Stimulated activated naive CD8-positive, alpha-beta T cell treated with anti-CD3 and anti-CD28 coated beads, Interleukin-15, amount 100 ng/mL, for 72 hours (primary cell): ENCODE measurements around the gene SLC15A5.

ENCODE experiments used
- ATAC-seq: fragments of 150-1000 bp; cut with Tn5 transposase; 2 replicates; pipeline ENCODE4 v1.10.0; 2021; ENCODE audit warnings: mild to moderate bottlenecking, moderate library complexity
- DNase-seq, 2 donors: peaks; one replicate each; pipeline ENCODE4 v3.0.0; 2021 to 2022
- H3K27ac Mint-ChIP-seq, 2 donors: one replicate each; pipeline ENCODE4 v1.8.0; 2022; ENCODE audit warnings: mild to moderate bottlenecking in 2 of 2, mixed read lengths in 2 of 2, moderate library complexity in 2 of 2
- H3K27me3 Mint-ChIP-seq: one replicate; pipeline ENCODE4 v1.8.0; 2022; ENCODE audit warnings: mixed read lengths
- H3K4me1 Mint-ChIP-seq: one replicate; pipeline ENCODE4 v1.8.0; 2022; ENCODE audit warnings: mild to moderate bottlenecking, mixed read lengths
- H3K4me3 Mint-ChIP-seq, 2 donors: one replicate each; pipeline ENCODE4 v1.8.0; 2022; ENCODE audit warnings: mild to moderate bottlenecking in 2 of 2, mixed read lengths in 2 of 2, moderate library complexity in 1 of 2
- H3K9me3 Mint-ChIP-seq, 2 donors: one replicate each; pipeline ENCODE4 v1.8.0; 2022; ENCODE audit warnings: mixed read lengths in 2 of 2

The SLC15A5 gene, protein sequence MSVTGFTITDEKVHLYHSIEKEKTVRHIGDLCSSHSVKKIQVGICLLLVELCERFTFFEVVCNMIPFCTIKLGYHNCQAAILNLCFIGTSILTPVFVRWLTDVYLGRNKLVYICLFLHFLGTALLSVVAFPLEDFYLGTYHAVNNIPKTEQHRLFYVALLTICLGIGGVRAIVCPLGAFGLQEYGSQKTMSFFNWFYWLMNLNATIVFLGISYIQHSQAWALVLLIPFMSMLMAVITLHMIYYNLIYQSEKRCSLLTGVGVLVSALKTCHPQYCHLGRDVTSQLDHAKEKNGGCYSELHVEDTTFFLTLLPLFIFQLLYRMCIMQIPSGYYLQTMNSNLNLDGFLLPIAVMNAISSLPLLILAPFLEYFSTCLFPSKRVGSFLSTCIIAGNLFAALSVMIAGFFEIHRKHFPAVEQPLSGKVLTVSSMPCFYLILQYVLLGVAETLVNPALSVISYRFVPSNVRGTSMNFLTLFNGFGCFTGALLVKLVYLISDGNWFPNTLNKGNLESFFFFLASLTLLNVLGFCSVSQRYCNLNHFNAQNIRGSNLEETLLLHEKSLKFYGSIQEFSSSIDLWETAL

DNA sequence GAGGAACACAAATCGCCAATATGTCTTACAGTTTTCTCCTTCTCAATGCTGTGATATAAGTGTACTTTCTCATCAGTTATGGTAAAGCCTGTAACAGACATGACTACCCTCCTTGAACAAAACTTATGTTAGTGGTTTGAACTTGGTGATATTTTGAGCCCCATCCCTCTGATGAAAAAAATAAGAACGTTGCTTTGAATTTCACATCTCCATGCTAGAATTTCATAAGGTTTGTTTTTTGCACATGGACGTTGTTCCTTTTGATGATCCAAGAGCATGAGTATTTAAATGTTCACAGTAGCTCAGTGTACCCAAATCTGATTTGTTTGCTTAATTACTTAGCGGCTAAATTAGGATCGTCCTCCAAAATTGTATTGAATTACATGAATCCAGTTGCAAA lies at the start of gene SLC15A5:
Gene SLC15A5 (minus strand): TSS at position 101 of the 400 bp plus-strand sequence. CDS start 0 bp downstream, at position 101.
- Mint-ChIP-seq H3K9me3 (peaks cover 3 to 12% of the 10 kb centered on the region in 2 donors), H3K4me1 (no peaks in the 10 kb centered on the region), H3K27me3 (no peaks in the 10 kb centered on the region), H3K4me3 (no peak within 1 kb of the TSS), H3K27ac (no peak within 1 kb of the TSS)
- DNase-seq (no peak), ATAC-seq (no peak)

DNA sequence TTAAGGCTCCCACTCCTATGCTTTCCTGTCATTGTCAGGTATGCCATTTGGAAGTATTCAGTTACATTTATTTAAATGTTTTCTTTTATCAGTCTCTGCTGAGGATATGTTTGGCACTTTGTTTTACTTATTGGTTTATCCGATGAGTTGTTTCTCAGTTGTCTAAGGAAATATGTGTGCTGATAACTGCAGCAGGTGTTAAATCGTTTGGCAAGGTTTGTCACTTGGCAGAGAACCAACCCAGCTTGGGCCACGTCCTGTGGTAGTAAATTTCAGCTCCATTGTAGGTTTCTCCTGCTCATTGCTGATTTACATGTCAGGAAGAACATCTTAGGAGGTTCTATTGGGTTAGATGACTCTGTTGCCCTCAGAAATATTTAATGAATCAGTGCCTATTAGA lies 47.9 kb upstream of the SLC15A5 start:
- Mint-ChIP-seq H3K27ac (no peak overlapping the region), H3K4me3 (no peak overlapping the region), H3K27me3 (no peaks in the 10 kb centered on the region), H3K4me1 (no peaks in the 10 kb centered on the region), H3K9me3 (peaks cover 14 to 27% of the 10 kb centered on the region in 2 donors)
- ATAC-seq: no peak
- DNase-seq: no peak

DNA sequence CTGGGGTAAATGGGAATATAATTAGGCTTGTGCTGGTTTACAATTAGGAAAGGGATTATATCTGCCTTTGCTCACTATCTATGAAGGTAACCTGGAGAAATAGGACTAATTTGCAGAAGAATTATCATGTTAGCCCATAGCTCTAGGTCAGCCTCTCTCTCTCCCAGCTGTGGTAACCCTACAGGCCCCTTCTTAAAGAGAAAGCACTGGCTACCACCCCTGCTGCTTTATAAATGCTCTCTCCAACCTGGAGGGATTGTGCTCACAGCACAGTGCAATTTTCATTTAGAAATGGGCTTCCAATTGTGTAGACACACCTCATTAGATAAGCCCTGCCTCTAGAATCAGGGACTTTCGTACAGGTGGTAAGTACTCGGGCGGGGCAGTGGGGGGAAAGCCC lies 47.3 kb upstream of the SLC15A5 start:
- peaks cover 14 to 27% of the 10 kb centered on the region in 2 donors for H3K9me3 Mint-ChIP-seq
- ATAC-seq: no peak

DNA sequence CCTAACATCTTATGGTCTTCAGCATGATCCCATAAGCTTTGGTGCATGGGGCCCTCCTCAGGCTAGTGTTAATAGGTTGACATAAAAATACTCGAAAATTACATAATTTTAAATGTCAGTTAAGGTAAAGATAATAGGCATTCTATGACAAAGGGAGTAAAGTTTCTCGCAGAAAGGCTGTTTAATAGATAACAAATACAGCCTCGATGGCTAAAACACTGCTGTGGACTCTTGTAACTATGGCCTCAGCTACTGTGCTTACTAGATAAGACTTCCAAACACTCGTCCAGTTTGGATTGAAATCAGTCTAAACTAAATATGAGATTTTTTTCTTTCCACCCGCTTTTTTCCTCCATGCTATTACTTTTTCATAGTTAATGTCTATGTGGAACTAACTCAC lies 46.8 kb upstream of the SLC15A5 start:
- Mint-ChIP-seq H3K27me3 (no peaks in the 10 kb centered on the region), H3K9me3 (peaks cover 14 to 27% of the 10 kb centered on the region in 2 donors), H3K27ac (no peak overlapping the region), H3K4me1 (no peaks in the 10 kb centered on the region), H3K4me3 (no peak overlapping the region)
- no peak for ATAC-seq
- no peak for DNase-seq

More for the DNA sequence above, 47.3 kb upstream of the SLC15A5 start:
- no peak for DNase-seq
- no peak overlapping the region for H3K4me3 Mint-ChIP-seq
- H3K4me1 Mint-ChIP-seq: no peaks in the 10 kb centered on the region
- H3K27me3 Mint-ChIP-seq: no peaks in the 10 kb centered on the region
- H3K27ac Mint-ChIP-seq: no peak overlapping the region

DNA sequence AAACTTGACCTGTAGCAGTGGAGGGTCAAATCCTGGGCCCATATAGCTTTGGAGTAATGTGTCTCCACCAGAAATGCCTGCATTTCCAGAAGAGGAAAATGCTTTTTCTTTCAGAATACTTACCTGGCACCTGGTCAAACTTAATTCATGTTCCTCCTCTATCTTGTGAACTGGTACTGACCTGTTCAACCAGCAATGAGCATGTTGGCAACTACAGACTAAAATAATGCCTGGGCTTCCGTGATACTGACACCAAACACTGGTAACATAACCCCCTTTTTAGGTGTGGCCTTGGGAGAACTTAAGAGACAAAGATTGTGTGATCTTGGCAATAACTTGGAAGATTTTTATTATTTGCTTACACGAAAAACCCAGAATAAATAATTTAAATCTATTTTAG lies 46.2 kb upstream of the SLC15A5 start:
- no peak for ATAC-seq
- no peak for DNase-seq
- peaks cover 14 to 25% of the 10 kb centered on the region in 2 donors for H3K9me3 Mint-ChIP-seq
- no peaks in the 10 kb centered on the region for H3K27me3 Mint-ChIP-seq
- H3K4me1 Mint-ChIP-seq: no peaks in the 10 kb centered on the region
- H3K27ac Mint-ChIP-seq: no peak overlapping the region
- no peak overlapping the region for H3K4me3 Mint-ChIP-seq

DNA sequence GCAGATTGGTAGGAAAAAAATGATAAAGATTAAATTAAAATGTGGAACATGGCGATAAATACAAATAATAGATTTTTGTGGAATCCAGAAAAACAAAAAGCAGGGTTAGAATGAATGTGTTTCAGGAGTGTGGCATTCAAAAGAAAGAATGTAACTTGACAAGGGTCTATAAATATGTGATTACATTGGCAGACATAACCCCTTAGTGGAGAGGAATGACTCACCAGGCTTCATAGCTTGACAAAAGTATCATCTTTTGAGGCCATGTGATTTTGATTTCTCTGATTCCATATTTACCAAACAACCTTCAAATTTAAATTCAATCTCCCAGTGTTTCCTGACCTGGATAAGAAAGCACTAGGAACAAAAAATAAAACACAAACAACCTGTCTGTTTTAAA lies 45.5 kb upstream of the SLC15A5 start:
- H3K27ac Mint-ChIP-seq: no peak overlapping the region
- no peak overlapping the region for H3K4me3 Mint-ChIP-seq
- no peaks in the 10 kb centered on the region for H3K4me1 Mint-ChIP-seq
- ATAC-seq (no peak), DNase-seq (no peak)
- peaks cover 14 to 19% of the 10 kb centered on the region in 2 donors for H3K9me3 Mint-ChIP-seq
- no peaks in the 10 kb centered on the region for H3K27me3 Mint-ChIP-seq

DNA sequence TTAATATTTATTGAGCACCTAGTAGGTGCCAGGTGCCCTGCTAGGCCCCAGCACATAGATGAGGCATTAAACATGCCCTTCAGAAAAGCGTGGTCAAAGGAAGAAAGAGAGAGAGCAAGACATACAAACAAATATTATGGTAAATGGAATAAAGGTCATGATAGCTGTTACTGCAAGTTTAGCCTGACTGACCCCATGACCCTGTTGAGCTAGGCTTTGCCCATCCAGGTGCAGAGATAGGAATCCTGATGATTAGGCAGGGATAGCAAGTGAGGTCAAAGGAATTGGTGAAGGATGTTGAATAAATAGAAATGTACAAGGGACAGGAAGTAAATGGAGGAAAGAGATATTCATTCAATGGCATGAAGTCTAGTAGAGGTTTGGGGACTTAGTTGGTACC lies 33.4 kb upstream of the SLC15A5 start:
- Mint-ChIP-seq H3K9me3 (peaks cover 23 to 36% of the 10 kb centered on the region in 2 donors), H3K27ac (peak overlapping the region in 1 of 2 donors; percentile 16), H3K4me3 (no peak overlapping the region), H3K27me3 (no peaks in the 10 kb centered on the region), H3K4me1 (no peaks in the 10 kb centered on the region)
- ATAC-seq (no peak), DNase-seq (no peak)

DNA sequence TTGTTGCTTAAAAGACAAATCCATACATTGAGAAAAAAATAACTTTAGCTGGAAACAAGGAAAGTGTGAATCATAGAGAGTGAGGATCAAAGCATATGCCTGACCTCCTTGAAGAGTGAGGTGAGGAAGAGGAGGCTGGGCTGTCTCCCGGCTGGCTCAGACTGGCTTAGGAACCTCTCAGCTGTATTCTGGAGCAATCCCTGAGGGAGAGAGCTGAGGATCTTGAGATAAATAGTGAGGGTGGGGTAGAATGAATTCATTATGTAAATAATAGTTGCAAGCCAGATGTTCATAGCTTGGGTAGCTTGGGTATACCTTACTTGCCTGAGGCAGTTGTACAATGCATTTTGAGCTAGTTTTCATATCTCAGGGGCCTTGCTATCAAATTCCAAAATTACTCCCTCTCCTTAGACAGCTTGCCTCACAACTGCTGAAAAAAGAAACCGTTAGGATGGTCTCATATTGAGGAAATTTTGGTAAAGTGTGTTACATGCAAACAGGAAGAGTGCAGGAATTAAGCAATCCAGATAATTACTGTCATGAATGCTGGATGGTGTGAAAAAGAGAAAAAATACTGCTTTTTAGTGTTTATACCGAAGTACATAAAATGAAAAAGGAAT lies 30.5 kb upstream of the SLC15A5 start:
- Mint-ChIP-seq H3K4me3 (no peak overlapping the region), H3K27me3 (no peaks in the 10 kb centered on the region), H3K27ac (no peak overlapping the region), H3K9me3 (peaks cover 21 to 22% of the 10 kb centered on the region in 2 donors), H3K4me1 (no peaks in the 10 kb centered on the region)
- ATAC-seq: no peak
- no peak for DNase-seq

DNA sequence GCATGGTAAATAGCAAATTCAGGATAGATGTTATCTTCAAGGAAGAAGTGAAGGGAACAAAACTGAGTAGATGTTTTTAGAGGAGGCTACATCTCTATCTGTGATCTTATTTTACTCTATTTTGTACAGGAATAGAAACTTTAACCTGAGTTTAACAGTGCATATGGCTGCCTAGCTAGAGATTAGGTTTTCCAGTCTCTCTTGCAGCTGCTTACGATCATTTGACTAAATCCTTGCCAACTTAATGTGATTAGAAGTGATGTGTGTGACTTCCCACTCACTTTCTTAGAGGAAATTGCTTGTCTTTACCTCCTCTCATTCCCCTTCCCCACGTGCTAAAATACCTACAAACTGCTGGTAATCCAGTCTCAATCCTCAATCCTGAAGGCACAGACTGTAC lies 26.5 kb upstream of the SLC15A5 start:
- H3K27ac Mint-ChIP-seq: no peak overlapping the region
- peaks cover 6 to 8% of the 10 kb centered on the region in 2 donors for H3K9me3 Mint-ChIP-seq
- H3K4me1 Mint-ChIP-seq: no peaks in the 10 kb centered on the region
- no peaks in the 10 kb centered on the region for H3K27me3 Mint-ChIP-seq
- DNase-seq (no peak), ATAC-seq (no peak)
- no peak overlapping the region for H3K4me3 Mint-ChIP-seq

DNA sequence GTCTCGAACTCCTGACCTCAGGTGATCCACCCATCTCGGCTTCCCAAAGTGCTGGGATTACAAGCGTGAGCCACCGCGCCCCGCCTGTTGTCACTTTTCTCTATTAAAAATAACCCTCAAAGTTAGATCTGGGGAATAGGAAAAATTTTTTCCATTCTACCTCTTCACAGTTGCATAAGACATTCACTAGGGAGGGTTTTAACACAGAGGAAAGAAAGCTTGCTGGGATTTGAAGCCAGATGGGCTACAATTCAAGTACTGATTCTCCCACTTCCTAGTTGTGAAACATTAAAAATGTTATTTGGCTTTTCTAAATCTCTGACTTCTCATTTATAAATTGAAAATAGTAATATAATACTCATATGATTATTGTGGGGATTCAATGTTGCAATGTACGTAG lies 23.3 kb upstream of the SLC15A5 start:
- DNase-seq: no peak
- ATAC-seq: no peak
- no peaks in the 10 kb centered on the region for H3K4me1 Mint-ChIP-seq
- H3K27me3 Mint-ChIP-seq: no peaks in the 10 kb centered on the region
- H3K27ac Mint-ChIP-seq: no peak overlapping the region
- peaks cover 0 to 4% of the 10 kb centered on the region in 2 donors for H3K9me3 Mint-ChIP-seq
- no peak overlapping the region for H3K4me3 Mint-ChIP-seq

DNA sequence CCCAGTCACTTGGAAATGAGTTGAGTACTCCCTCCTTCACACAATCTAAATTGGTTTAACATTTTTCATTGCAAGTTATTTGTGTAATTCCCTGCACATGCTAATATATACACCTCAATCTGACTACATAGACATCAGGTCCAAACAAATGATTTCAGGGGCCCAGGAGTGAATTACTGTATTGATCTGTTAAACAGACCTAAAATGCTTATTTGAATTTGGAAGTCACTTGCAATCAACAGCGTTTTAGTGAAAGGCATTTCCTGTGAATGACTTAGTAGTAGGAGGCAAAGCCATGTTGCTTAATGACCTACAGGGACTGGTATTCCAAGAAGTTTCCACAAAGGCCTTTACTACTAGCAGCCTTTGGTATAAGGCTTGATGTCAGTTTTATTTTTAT lies 22.6 kb upstream of the SLC15A5 start:
- Mint-ChIP-seq H3K9me3 (peaks cover 0 to 4% of the 10 kb centered on the region in 2 donors), H3K27ac (no peak overlapping the region), H3K4me3 (no peak overlapping the region), H3K27me3 (no peaks in the 10 kb centered on the region), H3K4me1 (no peaks in the 10 kb centered on the region)
- ATAC-seq (no peak), DNase-seq (no peak)

DNA sequence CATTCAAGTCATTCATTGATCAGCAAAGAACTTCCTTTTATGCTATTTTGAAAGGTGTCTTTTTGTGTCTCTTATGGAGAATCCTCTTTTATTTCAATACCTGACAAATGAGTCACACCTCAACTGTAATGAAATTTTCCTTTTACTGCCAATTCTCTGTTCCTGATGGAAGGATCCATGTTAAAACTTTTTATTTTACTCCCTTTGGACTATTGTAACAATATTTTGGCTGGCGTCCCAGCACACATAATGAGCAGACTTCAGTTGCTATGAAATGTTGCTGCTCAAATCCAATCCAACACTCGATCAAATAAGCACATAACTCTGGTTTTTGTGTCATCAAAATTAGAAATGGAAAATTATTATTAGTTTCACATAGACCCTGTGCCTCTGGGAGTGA lies 21.9 kb upstream of the SLC15A5 start:
- H3K27ac Mint-ChIP-seq: no peak overlapping the region

DNA sequence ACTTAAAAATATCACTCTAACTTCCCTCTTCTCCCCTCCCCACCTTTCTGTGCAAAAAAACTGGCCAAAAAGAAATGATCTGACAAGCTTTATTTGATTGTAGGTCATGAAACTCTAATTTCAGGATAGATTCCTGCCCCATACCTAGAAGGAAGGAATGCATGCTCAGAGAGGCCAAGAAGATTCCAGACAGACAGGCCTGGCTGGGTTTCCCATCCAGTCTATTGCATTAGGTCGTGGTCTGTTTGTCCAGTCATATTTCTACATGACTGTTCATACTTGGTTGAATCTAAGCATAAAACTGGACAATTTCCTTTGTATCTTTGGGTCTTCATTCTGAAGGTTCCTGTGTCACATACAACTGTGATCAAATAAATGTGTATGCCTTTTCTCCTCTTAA lies 20.0 kb upstream of the SLC15A5 start:
- Mint-ChIP-seq H3K4me1 (no peaks in the 10 kb centered on the region), H3K9me3 (peaks cover 0 to 4% of the 10 kb centered on the region in 2 donors), H3K4me3 (no peak overlapping the region), H3K27me3 (no peaks in the 10 kb centered on the region), H3K27ac (no peak overlapping the region)
- ATAC-seq (no peak), DNase-seq (no peak)

More for the DNA sequence above, 21.9 kb upstream of the SLC15A5 start:
- DNase-seq: no peak
- Mint-ChIP-seq H3K27me3 (no peaks in the 10 kb centered on the region), H3K4me3 (no peak overlapping the region), H3K9me3 (peaks cover 0 to 4% of the 10 kb centered on the region in 2 donors), H3K4me1 (no peaks in the 10 kb centered on the region)
- no peak for ATAC-seq

DNA sequence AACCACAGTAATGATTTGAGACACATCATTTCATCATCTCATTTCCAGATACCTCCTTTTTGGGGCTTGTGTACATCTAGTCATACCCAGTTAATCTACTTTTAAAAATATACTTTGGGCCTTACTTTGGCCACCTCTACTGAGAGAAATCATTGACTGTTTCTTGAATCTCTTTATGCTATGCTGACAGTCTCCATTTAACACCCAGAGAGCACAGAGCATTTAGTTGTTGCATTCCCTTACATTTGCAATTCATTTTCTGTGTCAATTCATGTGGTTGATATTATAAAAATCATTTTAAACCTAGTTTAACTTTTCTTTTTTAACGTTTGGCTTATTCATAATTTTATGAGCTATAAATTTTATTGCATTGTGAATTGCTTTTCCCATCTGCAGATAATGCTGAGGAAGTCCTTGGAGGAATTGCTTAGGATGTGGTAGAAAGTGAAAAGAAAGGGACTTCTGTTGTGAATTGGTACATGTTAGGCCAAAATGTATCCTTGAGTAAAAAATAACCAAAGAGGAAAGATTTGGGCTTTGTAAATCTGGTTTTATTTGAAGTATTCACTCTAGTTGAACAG lies 17.0 kb upstream of the SLC15A5 start:
- ATAC-seq (no peak), DNase-seq (no peak)
- Mint-ChIP-seq H3K4me3 (no peak overlapping the region), H3K27ac (no peak overlapping the region), H3K4me1 (no peaks in the 10 kb centered on the region), H3K9me3 (peaks cover 4 to 7% of the 10 kb centered on the region in 2 donors), H3K27me3 (no peaks in the 10 kb centered on the region)

DNA sequence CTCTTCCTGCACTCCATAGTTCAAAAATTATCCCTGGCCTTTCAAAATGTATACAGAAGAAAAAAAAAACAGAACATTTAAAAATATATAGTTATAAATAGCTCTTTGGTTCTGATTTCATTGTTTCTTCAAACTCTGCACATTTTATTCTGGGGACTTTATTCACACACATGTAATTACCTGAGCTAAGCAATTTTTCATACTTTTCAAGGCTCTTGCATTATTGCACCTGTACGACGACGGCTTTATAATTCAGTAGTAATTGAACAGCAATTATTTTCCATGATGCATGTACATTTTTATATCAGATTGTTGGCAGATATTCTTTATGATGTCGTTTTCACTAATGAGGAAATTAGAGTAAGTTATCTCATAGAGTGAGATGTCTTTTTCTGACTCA lies 13.5 kb upstream of the SLC15A5 start:
- ATAC-seq: no peak
- Mint-ChIP-seq H3K27ac (no peak overlapping the region), H3K27me3 (no peaks in the 10 kb centered on the region)

DNA sequence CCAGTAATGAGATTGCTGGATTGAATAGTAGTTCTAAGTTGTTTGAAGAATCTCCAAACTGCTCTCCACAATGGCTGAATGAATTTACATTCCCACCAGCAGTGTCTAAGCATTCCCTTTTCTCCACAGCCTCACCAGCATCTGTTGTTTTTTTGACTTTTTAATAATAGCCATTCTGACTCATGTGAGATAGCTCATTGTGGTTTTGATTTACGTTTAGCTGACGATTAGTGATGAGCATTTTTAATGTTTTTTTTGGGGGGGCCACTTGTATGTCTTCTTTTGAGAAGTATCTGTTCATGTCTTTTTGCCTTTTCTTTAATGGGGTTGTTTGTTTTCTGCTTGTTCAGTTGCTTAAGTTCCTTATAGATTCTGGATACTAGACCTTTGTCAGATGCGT lies 8.1 kb upstream of the SLC15A5 start:
- Mint-ChIP-seq H3K4me3 (no peak overlapping the region), H3K4me1 (no peaks in the 10 kb centered on the region), H3K27ac (no peak overlapping the region), H3K9me3 (peaks cover 4 to 7% of the 10 kb centered on the region in 2 donors), H3K27me3 (no peaks in the 10 kb centered on the region)
- DNase-seq (no peak), ATAC-seq (no peak)

More for the DNA sequence above, 13.5 kb upstream of the SLC15A5 start:
- Mint-ChIP-seq H3K4me1 (no peaks in the 10 kb centered on the region), H3K4me3 (no peak overlapping the region), H3K9me3 (peaks cover 4 to 7% of the 10 kb centered on the region in 2 donors)
- no peak for DNase-seq
